DMS53 treated with DMSO at 0.1 percent for 48 hours (cell line): ENCODE results near the gene APBA1.

Source experiments
- DNase-seq: peaks from one replicate; lab custom pipeline; 2025; ENCODE audit not compliant: unreplicated experiment; lab: John Stamatoyannopoulos, UW

Gene APBA1

DNA sequence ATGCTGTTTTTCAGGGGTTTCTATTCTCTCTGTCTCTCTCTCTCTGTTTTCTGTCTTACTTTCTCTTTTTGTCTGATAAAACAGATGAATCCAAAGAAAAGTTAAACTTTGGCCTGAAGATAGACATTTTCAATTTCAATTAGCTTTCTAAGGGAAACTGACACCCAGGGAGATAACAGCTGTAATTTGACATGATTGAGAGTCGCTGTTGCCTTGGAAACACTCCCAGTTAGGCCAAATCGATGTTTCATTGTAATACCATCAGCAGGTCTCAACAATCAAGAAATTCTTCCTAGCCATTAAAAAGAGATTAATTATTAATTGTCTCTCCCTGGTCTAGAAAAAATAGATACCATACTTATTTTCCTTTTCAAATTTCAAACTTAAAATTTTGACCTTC is 294.2 kb downstream of the APBA1 start:
- no peak for DNase-seq
